GM23338 (cell line): Measurements from ENCODE around the gene OR51A7.
"Not testable (repeated sequence)": the region's sequence is repeated elsewhere in the genome, so short reads cannot be mapped to it uniquely, and the experiment has no call there.

Experiments used
- CREB1 ChIP-seq: fragments of 250-450 bp; sonication (Bioruptor Pico); IDR thresholded peaks from 2 replicates; pipeline ENCODE4 v1.5.0; 2020; ENCODE audit warnings: low read depth, mild to moderate bottlenecking, moderate library complexity
- EZH2 ChIP-seq: fragments of 200-600 bp; sonication (generic); IDR thresholded peaks from one replicate; pipeline ENCODE4 v1.8.0; 2017; ENCODE audit warnings: antibody characterized with exemption, mild to moderate bottlenecking, low read depth; ENCODE audit not compliant: unreplicated experiment
- EZH2phosphoT487 ChIP-seq: fragments of 200-600 bp; sonication (generic); IDR thresholded peaks from one replicate; pipeline ENCODE4 v1.8.1; 2018; ENCODE audit warnings: antibody characterized with exemption; ENCODE audit not compliant: unreplicated experiment
- NANOG ChIP-seq: IDR thresholded peaks from 2 replicates; pipeline ENCODE4 v1.6.1; 2016; ENCODE audit warnings: antibody characterized with exemption, borderline replicate concordance
- POLR2AphosphoS5 ChIP-seq: IDR thresholded peaks from 2 replicates; pipeline ENCODE4 v1.6.1; 2016; ENCODE audit warnings: antibody characterized with exemption, low read depth
- STAT1 ChIP-seq: IDR thresholded peaks from one replicate; pipeline ENCODE4 v1.6.1; 2016; ENCODE audit warnings: antibody characterized with exemption; ENCODE audit not compliant: unreplicated experiment
- ZNF114 ChIP-seq: fragments of 250-450 bp; sonication (Bioruptor Pico); IDR thresholded peaks from 2 replicates; pipeline ENCODE4 v1.5.0; 2020; ENCODE audit warnings: mild to moderate bottlenecking, moderate library complexity
- ZNF331 ChIP-seq: fragments of 250-450 bp; sonication (Bioruptor Pico); IDR thresholded peaks from 2 replicates; pipeline ENCODE4 v1.5.0; 2020; ENCODE audit warnings: low read depth, mild to moderate bottlenecking, moderate library complexity
- TF ChIP-seq, protein P1 (sequence below), 2 experiments: fragments of 200-600 bp in 1 of 2; sonication (generic) in 1 of 2; conservative IDR thresholded peaks; 2 replicates each; pipeline versions ENCODE4 v1.5.1 to v1.6.1; 2016 to 2017; ENCODE audit warnings: antibody characterized with exemption in 2 of 2, low read depth in 2 of 2, mild to moderate bottlenecking in 2 of 2, moderate library complexity in 1 of 2
- TF ChIP-seq, protein P2 (sequence below): IDR thresholded peaks from 2 replicates; pipeline ENCODE4 v1.6.1; 2016; ENCODE audit warnings: antibody characterized with exemption
- TF ChIP-seq, protein P3 (sequence below): IDR thresholded peaks from one replicate; pipeline ENCODE4 v1.6.1; 2018; ENCODE audit warnings: antibody characterized with exemption; ENCODE audit not compliant: unreplicated experiment
- TF ChIP-seq, protein P4 (sequence below): fragments of 250-450 bp; sonication (Bioruptor Pico); IDR thresholded peaks from 2 replicates; pipeline ENCODE4 v1.5.0; 2020; ENCODE audit warnings: mild to moderate bottlenecking, moderate library complexity

DNA sequence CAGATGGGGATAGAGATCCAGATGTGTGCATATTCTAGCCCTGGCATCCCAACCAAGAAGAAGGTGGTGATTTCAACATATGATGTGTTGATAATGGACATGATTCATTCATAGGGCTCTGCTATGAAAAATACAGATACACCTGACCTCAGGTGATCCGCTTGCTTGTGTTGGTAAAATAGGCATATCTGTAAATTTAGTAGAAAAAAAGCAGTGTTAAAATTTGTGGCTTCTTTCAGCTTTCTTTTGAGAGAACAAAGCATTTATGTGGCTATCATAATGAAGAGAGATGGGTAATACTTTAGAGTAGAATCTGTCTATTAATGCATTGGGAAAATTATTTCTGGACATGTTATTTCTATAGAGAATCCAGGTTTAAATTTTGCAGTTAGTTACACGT, 52.0 kb downstream of the OR51A7 start, which contains the start of gene OR51A2:
- TF ChIP-seq, protein P1, sequence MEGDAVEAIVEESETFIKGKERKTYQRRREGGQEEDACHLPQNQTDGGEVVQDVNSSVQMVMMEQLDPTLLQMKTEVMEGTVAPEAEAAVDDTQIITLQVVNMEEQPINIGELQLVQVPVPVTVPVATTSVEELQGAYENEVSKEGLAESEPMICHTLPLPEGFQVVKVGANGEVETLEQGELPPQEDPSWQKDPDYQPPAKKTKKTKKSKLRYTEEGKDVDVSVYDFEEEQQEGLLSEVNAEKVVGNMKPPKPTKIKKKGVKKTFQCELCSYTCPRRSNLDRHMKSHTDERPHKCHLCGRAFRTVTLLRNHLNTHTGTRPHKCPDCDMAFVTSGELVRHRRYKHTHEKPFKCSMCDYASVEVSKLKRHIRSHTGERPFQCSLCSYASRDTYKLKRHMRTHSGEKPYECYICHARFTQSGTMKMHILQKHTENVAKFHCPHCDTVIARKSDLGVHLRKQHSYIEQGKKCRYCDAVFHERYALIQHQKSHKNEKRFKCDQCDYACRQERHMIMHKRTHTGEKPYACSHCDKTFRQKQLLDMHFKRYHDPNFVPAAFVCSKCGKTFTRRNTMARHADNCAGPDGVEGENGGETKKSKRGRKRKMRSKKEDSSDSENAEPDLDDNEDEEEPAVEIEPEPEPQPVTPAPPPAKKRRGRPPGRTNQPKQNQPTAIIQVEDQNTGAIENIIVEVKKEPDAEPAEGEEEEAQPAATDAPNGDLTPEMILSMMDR (conservative IDR thresholded peaks at IDR 0.05; ENCODE audit: low read depth in 2 of 2): not testable (repeated sequence)
- not testable (repeated sequence) for TF ChIP-seq EZH2; STAT1; POLR2AphosphoS5; EZH2phosphoT487; ZNF331 (CRISPR knock-in tag); CREB1; NANOG; ZNF114 (CRISPR knock-in tag)
- TF ChIP-seq, protein P2, sequence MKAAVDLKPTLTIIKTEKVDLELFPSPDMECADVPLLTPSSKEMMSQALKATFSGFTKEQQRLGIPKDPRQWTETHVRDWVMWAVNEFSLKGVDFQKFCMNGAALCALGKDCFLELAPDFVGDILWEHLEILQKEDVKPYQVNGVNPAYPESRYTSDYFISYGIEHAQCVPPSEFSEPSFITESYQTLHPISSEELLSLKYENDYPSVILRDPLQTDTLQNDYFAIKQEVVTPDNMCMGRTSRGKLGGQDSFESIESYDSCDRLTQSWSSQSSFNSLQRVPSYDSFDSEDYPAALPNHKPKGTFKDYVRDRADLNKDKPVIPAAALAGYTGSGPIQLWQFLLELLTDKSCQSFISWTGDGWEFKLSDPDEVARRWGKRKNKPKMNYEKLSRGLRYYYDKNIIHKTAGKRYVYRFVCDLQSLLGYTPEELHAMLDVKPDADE: not testable (repeated sequence)
- TF ChIP-seq, protein P3, sequence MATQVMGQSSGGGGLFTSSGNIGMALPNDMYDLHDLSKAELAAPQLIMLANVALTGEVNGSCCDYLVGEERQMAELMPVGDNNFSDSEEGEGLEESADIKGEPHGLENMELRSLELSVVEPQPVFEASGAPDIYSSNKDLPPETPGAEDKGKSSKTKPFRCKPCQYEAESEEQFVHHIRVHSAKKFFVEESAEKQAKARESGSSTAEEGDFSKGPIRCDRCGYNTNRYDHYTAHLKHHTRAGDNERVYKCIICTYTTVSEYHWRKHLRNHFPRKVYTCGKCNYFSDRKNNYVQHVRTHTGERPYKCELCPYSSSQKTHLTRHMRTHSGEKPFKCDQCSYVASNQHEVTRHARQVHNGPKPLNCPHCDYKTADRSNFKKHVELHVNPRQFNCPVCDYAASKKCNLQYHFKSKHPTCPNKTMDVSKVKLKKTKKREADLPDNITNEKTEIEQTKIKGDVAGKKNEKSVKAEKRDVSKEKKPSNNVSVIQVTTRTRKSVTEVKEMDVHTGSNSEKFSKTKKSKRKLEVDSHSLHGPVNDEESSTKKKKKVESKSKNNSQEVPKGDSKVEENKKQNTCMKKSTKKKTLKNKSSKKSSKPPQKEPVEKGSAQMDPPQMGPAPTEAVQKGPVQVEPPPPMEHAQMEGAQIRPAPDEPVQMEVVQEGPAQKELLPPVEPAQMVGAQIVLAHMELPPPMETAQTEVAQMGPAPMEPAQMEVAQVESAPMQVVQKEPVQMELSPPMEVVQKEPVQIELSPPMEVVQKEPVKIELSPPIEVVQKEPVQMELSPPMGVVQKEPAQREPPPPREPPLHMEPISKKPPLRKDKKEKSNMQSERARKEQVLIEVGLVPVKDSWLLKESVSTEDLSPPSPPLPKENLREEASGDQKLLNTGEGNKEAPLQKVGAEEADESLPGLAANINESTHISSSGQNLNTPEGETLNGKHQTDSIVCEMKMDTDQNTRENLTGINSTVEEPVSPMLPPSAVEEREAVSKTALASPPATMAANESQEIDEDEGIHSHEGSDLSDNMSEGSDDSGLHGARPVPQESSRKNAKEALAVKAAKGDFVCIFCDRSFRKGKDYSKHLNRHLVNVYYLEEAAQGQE: not testable (repeated sequence)
- TF ChIP-seq, protein P4, sequence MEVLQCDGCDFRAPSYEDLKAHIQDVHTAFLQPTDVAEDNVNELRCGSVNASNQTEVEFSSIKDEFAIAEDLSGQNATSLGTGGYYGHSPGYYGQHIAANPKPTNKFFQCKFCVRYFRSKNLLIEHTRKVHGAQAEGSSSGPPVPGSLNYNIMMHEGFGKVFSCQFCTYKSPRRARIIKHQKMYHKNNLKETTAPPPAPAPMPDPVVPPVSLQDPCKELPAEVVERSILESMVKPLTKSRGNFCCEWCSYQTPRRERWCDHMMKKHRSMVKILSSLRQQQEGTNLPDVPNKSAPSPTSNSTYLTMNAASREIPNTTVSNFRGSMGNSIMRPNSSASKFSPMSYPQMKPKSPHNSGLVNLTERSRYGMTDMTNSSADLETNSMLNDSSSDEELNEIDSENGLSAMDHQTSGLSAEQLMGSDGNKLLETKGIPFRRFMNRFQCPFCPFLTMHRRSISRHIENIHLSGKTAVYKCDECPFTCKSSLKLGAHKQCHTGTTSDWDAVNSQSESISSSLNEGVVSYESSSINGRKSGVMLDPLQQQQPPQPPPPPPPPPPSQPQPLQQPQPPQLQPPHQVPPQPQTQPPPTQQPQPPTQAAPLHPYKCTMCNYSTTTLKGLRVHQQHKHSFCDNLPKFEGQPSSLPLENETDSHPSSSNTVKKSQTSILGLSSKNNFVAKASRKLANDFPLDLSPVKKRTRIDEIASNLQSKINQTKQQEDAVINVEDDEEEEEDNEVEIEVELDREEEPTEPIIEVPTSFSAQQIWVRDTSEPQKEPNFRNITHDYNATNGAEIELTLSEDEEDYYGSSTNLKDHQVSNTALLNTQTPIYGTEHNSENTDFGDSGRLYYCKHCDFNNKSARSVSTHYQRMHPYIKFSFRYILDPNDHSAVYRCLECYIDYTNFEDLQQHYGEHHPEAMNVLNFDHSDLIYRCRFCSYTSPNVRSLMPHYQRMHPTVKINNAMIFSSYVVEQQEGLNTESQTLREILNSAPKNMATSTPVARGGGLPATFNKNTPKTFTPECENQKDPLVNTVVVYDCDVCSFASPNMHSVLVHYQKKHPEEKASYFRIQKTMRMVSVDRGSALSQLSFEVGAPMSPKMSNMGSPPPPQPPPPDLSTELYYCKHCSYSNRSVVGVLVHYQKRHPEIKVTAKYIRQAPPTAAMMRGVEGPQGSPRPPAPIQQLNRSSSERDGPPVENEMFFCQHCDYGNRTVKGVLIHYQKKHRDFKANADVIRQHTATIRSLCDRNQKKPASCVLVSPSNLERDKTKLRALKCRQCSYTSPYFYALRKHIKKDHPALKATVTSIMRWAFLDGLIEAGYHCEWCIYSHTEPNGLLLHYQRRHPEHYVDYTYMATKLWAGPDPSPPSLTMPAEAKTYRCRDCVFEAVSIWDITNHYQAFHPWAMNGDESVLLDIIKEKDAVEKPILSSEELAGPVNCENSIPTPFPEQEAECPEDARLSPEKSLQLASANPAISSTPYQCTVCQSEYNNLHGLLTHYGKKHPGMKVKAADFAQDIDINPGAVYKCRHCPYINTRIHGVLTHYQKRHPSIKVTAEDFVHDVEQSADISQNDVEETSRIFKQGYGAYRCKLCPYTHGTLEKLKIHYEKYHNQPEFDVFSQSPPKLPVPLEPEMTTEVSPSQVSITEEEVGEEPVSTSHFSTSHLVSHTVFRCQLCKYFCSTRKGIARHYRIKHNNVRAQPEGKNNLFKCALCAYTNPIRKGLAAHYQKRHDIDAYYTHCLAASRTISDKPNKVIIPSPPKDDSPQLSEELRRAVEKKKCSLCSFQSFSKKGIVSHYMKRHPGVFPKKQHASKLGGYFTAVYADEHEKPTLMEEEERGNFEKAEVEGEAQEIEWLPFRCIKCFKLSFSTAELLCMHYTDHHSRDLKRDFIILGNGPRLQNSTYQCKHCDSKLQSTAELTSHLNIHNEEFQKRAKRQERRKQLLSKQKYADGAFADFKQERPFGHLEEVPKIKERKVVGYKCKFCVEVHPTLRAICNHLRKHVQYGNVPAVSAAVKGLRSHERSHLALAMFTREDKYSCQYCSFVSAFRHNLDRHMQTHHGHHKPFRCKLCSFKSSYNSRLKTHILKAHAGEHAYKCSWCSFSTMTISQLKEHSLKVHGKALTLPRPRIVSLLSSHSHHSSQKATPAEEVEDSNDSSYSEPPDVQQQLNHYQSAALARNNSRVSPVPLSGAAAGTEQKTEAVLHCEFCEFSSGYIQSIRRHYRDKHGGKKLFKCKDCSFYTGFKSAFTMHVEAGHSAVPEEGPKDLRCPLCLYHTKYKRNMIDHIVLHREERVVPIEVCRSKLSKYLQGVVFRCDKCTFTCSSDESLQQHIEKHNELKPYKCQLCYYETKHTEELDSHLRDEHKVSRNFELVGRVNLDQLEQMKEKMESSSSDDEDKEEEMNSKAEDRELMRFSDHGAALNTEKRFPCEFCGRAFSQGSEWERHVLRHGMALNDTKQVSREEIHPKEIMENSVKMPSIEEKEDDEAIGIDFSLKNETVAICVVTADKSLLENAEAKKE (CRISPR knock-in tag): not testable (repeated sequence)
